Vagina (tissue), 2 donors: Measurements from ENCODE around the gene PDK1.

ENCODE experiments used
- CTCF ChIP-seq, 3 experiments: fragments of 450-650 bp in 2 of 3; fragments of 200-600 bp in 1 of 3; sonication (generic) in 1 of 3; IDR thresholded peaks; one replicate each; pipeline ENCODE4 v1.5.1; 2017 to 2019; ENCODE audit warnings: antibody characterized with exemption in 3 of 3, mild to moderate bottlenecking in 2 of 3, moderate library complexity in 2 of 3
- POLR2A ChIP-seq, 2 donors: fragments of 450-650 bp; IDR thresholded peaks; one replicate each; pipeline ENCODE4 v1.6.1; 2017; ENCODE audit warnings: antibody characterized with exemption in 2 of 2, mild to moderate bottlenecking in 2 of 2, moderate library complexity in 2 of 2

DNA sequence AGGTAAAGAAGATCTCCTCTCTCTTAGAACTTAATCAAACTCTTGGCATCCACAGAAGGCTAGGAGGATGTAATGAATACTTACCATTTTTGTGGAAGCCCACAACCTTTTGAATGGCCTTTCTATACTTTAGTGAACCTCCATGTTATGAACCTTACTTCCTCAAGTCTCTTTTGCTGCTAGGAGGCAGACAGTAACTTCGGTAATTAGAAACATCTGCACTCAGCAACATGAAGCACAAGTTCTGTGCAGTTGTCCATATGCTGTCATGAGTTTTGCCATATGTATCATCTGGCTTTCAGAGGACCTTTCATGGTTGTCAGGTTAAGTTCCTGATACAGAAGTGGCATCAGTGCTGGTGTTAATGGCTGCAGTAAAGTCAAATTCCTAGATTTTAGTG, 50.4 kb downstream of the PDK1 start:
- TF ChIP-seq POLR2A (IDR thresholded peaks at IDR 0.05) (no peak), CTCF (IDR thresholded peaks at IDR 0.05) (no peak)
